ENCODE results near the gene MSRB2.
"Not testable (repeated sequence)": the region's sequence is repeated elsewhere in the genome, so short reads cannot be mapped to it uniquely, and the experiment has no call there.

The MSRB2 gene

DNA sequence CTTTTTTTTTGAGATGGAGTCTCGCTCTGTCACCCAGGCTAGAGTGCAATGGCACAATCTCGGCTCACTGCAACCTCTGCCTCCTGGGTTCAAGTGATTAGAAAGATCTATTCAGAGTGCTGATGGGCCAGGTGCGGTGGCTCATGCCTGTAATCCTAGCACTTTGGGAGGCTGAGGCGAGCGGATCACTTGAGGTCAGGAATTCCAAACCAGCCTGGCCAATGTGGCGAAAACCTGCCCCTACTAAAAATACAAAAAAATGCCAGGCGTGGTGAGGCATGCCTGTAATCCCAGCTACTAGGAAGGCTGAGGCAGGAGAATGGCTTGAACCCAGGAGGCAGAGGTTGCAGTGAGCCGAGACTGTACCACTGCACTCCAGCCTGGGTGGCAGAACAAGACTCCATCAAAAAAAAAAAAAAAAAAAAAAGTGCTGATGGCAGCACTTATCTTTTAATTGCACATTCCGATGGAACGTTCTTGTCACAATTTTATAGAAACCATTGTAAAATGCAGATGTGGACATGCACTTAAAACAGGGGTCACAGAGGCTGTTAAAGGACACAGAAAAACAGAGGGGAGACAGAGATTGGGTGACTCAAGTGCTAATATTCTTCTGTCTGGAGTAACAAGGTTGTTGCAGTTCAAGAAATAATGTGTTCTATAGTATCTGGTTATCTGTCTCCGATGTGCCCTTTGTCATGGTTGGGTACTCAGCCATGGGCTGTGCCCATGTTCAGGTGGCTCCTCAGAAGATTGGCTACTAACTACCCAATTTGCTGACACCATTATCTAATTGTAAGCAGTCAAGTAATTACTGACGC lies 25.1 kb upstream of the MSRB2 start:
- DNase-seq (ENCODE audit: low read depth in 1 of 2, low spot score in 1 of 2): not testable (repeated sequence)

DNA sequence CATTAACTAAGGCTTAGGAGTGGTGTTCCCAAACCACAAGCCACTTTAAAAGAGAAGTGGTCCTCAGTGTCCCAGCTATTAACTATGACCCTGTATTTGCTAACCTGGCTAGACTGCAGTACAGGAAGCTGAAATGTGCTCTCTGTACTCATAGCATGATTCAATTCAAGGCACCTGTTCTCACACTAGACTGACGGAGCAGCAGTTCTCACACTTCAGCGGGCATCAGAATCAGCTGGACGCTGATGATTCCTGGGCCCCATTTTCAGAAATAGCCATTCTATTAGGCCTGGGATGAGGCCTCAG lies 24.5 kb upstream of the MSRB2 start:
- no peak for DNase-seq (ENCODE audit: low read depth in 1 of 2, low spot score in 1 of 2)

DNA sequence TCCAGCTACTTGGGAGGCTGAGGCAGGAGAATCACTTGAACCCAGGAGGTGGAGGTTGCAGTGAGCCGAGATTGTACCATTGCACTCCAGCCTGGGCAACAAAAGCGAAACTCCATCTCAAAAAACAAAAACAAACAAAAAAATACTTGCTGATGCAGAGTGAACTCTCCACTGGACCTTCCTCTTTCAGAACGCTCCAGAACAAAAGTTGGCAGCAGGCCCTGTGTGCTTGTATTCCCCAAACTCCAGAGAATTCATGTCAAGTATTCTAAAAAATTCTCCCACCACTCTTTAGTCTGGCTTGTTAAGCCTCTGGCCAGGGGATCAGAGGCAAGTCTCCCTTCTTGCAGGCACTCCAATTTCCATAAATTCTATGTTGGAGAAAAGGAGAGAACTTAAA lies 22.8 kb upstream of the MSRB2 start:
- not testable (repeated sequence) for DNase-seq (ENCODE audit: low read depth in 1 of 2, low spot score in 1 of 2)

DNA sequence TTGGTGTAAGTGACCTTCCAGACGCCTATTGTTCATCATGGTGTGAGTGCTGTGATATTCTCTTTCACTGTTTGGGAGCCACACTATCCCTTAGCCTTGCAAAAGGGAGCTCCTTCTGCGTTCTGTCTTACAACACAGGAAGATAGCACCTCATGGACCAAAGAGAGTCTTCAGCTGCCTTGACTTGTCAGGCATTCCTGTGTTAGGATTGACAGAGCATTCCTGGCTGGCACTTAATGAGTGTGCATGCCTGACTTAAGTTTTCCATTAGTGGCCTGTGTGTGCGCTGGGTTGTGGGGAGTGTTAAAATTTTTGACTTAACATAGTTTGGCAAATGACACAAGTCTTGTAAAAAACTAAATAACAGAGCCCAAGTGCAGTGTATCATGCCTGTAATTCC lies 21.9 kb upstream of the MSRB2 start:
- DNase-seq (ENCODE audit: low read depth in 1 of 2, low spot score in 1 of 2): no peak

DNA sequence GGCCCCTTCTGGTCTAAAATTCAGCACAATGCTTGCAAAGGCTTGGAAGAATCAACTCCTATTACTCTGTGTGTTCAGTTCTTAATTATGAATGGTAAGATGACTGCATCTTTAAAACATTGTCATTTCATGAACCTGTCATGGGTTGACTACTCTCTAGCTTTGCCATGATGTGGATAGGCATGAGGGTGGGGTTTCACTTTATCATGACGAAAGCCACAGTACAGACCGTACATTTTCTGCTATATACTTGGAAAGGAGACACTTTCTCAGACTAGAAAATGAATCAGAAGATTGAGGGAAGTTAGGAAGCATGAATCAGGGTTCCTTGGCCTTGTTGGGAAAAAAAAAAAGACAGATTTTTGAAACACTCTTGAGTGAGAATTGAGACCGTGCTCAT lies 19.7 kb upstream of the MSRB2 start:
- DNase-seq (ENCODE audit: low read depth in 1 of 2, low spot score in 1 of 2): no peak

DNA sequence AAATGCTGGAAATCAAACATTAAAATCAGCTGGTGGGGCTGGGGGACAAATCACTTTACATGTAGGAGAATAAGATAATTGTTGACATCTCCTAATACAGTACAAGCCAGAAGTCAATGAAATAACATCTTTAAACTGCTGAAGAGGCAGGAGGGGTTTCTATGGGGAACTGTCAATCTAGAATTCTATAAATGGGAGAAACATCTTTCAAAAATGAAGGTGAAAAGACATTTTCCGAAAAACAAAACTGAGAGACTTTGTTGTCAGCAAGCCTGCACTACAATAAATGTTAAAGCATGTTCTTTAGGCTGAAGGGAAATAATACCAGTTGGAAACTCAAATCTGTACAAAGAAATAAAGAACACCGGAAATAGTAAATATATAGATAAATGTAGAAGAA lies 17.3 kb upstream of the MSRB2 start:
- DNase-seq (ENCODE audit: low read depth in 1 of 2, low spot score in 1 of 2): no peak

DNA sequence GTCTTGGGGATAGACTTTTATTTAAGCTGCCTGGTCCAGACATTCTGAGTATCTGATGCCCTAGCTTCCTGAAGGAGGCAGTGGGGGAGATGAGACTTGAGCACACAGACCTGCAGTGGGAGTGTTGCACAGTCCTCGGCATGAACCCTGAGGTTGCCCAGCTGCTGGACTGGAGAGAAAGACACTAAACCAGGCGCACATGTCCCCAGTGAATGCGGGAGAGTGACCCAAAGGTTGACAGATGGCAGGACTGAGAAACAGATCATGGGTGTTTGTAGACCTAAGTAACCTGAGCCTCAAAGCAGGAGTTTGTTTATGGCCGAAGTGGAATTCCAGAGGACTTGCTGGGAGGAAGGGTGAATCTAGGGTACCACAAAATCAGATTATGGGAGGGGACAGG lies 15.7 kb upstream of the MSRB2 start:
- no peak for DNase-seq (ENCODE audit: low read depth in 1 of 2, low spot score in 1 of 2)

DNA sequence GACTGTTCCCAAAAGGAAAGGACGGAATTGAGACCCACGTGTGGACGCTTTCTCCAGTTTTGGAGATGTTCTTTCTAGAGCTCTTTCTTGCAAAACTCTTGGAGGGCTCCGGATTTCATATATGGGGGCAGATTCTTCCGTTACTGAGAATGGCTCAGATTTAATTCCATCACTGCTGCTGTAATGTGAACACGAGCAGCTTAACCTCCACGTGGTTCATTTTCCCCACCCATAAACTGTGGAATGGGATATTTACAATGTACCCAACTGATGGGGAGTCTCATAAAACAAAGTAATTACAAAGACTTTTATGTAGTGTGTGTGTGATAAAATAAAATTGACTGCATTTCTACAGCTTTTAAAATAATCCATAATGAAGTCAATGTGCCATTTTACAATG lies 15.1 kb upstream of the MSRB2 start:
- no peak for DNase-seq (ENCODE audit: low read depth in 1 of 2, low spot score in 1 of 2)

DNA sequence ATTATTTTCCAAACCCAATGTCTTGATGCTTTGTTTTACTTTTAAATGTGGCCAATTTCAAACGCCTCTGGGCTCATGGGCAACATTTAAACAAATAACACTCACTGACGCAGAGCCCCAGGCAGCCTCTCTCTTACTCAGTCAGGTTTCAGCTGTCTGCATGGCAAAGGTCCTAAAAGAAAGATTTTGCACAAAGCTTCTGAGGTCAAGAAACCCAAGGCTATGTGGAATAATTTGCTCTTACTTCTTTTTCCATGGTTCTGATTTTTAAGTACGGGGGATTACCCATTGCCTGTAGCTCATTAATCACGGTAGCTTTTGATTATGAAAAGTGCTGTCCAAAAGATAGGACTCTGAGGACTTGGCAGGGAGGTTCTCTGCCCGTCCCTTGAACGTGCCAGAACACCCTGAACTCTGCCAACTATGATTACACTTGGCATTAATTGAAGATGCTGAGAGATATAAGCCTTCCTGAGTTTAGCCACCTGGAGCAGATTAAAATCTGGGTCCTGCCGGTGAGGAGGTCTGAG lies 14.1 kb upstream of the MSRB2 start:
- DNase-seq (ENCODE audit: low read depth in 1 of 2, low spot score in 1 of 2): no peak

DNA sequence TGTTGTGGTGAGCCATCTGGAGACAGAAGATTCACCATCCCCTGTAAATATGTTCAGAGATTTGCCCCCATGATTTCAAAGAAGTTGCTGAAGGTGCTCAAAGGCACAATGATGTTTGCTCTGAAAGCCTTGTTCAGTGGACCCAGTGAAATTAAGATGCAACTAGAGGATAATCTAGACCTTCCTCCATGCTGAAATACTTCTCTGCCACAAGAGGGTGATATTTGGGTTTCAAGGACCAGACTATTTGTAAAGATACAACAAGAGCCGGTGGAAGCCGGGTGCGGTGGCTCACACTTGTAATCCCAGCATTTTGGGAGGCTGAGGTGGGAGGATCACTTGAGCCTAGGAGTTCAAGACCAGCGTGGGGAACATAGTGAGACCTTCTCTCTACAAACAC lies 13.5 kb upstream of the MSRB2 start:
- no peak for DNase-seq (ENCODE audit: low read depth in 1 of 2, low spot score in 1 of 2)

DNA sequence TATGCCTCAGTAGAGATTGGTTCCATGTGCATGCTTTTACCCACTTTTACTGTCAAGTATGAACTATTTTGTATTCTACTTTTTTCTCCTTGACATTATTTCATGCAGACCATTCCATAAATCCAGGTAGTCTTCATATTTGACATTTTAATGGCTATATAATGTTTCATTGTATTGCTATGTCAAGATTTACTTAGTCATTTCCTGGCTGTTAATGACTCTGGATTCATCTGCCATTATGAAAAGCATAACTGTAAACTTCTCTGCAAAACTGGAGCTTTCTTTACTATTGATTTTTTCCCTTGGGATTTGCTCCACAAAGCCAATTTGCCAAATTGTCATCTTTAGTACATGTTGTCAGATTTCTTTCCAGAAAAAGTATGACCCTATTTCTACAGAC lies 6.8 kb upstream of the MSRB2 start:
- DNase-seq (ENCODE audit: low read depth in 1 of 2, low spot score in 1 of 2): no peak

DNA sequence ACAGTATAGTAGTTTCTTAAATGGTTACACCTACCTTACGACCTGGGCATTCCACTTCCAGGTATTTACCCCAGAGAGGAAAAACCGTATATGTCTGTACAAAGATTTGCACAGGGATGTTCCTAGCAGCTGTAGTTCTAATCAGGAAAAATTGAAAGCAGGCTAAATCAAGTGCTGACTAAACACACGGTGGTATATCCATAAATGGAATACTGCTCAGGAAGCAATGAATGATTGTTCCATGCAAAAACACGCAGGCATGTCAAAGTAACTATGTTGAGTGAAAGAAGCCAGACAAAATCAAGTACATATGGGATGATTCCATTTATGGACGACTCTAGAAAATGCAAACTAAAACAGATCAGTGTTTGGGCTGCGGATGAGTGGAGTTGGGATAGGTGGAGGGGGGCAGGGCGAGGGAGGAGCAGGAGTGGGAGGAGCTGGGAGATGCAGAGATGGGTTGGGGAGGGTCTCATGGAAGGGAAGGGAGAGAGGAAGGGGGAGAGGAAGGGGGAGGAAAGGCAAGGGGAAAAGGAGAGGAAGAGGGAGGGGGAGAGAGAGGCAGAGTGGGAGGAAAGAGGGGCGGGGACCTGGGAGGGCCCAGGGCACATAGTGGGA lies 484 bp upstream of the MSRB2 start:
- no peak for DNase-seq (ENCODE audit: low read depth in 1 of 2, low spot score in 1 of 2)

DNA sequence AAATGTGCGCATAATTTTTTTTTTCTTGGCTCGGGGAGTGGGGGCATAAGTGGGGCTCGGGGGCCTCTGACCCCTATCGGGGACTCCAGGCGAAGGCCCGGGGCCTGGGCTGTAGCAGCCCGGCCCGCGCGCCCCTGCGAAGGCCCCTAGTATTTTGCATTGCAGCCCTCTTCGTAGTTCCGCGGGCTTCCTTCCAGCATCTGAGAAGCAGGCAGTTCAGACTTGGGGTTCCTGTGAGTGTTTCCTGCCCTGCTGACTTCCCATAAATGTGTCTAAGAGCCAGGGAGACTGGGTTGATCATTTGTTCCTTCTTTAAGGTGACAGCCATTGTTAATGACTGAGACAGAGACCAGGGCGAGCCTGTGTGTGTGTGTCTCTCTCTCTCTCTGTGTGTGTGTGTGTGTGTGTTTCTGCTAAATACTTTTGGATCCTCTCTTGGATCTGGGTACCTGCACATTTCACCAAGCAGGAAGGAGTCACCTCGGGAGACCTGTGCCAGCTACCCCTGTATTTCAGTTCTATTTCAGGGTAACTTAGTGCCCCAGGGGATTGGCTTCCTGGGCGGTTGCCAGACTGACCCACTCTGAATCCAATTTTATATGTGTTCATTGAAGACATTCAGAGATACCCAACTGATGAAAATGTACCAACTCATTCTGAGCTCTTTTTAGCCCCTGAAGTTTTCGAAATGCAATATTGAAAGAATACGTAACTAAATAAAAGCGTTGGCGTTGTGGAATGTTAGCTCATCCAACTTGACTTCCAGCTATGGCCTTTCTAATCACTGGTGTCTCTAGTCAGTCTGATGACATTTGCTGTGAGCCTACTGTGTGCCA lies 805 bp downstream of the MSRB2 start:
- no peak for DNase-seq (ENCODE audit: low read depth in 1 of 2, low spot score in 1 of 2)

DNA sequence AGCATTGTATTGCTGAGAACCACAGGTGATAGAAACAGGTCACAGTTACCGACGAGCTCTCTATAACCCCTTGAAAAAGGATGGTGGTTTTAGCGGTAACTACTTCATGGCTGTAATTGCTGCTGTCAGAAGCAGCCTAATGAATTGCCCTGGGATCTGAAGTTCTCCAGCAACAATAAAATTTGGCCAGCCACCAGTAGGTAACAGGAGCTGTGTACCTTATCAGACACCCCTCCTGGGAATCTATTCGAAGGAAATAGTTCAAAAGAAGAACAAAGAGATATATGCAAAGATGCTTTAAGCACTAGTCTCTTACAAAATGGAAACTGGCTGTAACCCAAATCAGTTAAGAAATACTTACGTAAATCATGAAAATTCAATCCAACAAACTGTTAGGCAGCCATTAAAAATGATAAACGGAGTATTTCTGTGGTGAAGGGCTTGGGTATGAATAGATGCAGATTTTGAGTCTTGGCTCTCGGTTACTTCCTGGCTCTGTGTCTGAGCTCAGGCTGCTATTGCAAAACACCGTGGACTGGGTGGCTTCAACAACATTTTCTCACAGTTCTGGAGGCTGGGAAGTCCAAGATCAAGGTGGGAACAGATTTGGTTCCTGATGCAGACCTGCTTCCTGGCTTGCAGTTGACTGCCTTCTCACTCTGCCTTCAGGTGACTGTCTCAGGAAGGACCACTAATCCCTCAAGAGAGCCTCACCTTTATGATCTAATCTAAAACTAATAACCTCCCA lies 1.6 kb downstream of the MSRB2 start:
- DNase-seq (ENCODE audit: low read depth in 1 of 2, low spot score in 1 of 2): no peak

DNA sequence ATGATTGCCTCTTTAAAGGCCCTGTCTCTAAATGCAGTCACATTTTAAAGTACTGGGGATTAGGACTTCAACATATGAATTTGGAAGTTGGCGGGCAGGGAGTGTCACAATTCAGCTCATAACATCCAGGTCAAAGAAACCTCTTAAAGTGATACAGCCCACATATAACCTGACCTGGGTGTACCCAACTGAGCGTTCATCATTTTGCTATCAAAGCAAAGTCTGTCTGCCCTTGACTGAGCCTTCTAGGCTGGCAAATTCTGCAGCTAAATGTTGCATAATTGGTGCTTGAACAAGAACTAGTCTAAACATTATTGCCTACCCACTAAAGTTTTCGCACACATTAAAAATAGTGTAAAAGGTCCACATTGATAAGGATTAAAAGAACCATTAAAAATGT lies 3.7 kb downstream of the MSRB2 start:
- no peak for DNase-seq (ENCODE audit: low read depth in 1 of 2, low spot score in 1 of 2)

DNA sequence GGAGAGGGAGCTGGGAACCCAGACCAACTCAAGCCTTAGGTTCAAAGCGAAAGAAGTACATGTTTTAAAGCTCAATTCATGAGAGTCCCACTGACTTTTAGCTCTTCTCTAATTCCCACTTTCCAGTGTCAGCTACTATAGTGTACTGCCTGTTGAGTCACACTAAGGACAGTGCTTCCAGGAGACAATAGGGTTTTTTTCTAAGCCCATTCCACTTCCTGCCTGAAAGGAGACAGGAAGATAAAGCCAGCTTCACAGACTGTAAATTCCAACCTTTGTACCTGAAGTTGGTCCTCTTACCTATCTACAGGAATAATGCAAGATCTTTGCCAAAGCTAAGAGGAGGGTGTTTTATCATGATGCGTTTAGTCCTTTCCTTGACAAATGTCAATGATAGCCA lies 4.4 kb downstream of the MSRB2 start:
- DNase-seq (ENCODE audit: low read depth in 1 of 2, low spot score in 1 of 2): no peak

DNA sequence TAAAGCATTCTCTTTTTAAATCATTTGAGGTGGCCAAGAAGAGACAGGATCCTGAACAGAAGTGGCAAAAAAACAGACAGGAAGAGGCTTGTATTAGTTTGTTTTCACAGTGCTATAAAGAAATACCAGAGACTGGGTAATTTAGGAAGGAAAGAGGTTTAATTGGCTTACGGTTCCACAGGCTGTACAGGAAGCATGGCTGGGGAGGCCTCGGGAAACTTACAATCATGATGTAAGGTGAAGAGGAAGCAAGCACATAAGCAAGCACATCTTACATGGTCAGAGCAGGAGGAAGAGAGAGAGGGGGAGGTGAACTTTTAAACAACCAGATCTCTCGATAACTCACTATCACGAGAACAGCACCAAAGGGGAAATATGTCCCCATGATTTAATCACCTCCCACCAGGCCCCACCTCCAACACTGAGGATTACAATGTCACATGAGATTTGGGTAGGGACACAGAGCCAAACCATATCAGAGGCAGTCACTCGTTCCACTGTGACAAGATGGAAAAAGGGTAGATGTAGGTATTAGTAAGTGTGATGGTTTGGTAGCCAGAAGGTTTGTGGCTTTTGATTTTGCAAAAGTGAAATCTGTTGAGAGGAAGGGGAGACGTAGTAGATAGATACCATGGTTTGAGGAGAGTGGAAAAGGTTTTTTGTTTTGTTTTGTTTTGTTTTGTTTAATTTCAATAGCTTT lies 5.1 kb downstream of the MSRB2 start:
- DNase-seq (ENCODE audit: low read depth in 1 of 2, low spot score in 1 of 2): peak in 1 of 2 donors; percentile 9

DNA sequence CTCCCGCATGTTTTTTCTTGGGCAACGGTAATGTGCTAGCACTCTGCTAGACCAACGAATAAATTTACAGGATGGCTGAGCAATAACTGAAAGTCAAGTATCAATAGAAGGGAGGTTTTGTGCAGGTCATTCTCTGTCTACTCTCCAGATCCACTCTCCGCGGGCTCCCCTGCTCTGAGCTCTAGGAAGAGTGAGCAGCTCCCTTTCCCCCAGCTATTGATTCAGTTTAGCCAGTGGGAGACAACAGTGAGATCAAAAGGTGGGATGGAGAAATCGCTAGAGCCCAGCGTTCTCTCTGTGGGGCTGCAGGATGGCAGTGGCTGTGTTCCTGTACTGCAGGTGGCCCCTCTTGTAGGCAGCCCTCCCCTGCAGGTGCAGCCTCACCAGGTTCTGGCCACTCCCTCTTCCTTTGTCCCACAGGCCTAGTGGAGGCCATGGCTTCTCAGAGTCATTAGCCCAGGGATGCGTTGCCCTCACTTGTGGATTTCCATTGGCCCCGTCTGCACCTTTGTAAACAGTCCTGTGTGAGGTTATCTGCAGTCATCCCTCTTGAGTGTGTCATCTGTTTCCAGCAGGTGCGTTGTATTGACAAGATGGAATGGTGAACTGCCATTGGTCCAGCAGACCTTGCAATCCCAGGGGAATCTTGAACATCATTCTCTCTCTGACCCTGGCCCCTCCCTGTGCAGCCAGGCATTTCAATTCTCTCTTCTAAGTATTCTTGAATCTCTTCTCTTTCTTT lies 11.1 kb downstream of the MSRB2 start:
- no peak for DNase-seq (ENCODE audit: low read depth in 1 of 2, low spot score in 1 of 2)

DNA sequence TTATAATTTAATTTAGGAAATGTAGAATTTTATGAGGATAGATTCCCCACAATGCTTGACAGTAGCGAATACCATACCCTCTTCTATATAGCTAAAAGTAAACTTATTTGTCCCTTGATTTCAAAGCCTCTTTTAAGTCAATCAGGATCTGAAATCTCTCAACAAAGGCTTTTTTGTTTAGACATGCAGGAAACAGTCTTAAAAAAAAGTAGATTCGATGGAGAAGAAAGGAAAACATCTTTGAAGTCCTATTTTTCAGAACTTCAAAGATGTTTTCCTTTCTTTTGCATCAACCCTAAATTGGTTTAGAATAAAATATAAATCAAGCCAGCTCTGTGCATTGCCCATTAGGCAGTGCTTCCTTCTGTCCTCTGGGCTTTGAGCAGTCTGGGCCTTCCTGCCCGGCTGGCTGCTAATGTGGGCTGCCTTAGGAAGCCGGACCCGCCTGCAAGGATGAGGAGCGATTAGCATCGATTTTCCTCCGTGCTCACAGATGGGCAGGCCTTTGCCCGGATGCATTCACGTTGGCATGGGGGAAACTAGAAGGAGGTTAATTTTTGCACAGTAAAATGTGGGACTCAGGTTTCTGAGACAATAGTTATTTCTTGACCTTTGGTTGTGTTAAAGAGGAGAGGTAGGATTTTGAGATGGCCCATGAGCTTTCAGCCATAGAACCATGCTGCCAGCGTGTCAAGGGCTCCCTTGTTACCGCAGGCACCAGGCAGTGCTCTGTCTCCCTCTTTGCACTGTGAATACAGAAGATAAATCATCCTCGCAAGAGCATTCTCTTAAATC lies 15.5 kb downstream of the MSRB2 start:
- no peak for DNase-seq (ENCODE audit: low read depth in 1 of 2, low spot score in 1 of 2)
